OCI-LY7 (cell line): ENCODE data around the gene SOWAHA.

Source experiments
- CTCF ChIP-seq: fragments of 200-600 bp; sonication (generic); conservative IDR thresholded peaks from 2 replicates; pipeline ENCODE4 v1.5.1; 2014; ENCODE audit warnings: mild to moderate bottlenecking, antibody characterized with exemption, low read length, moderate library complexity, mixed read lengths
- EZH2phosphoT487 ChIP-seq: fragments of 200-600 bp; sonication (generic); IDR thresholded peaks from 2 replicates; pipeline ENCODE4 v1.6.1; 2018; ENCODE audit warnings: low read depth, borderline replicate concordance, mild to moderate bottlenecking, mixed run types, antibody characterized with exemption, low read length, moderate library complexity, mixed read lengths

GRCh38 chr5:132772291-132773070 is 40.6 kb upstream of the SOWAHA start:
- TF ChIP-seq CTCF (no peak), EZH2phosphoT487 (no peak)
